Endothelial cell of umbilical vein (primary cell): ENCODE measurements around the gene PSMB7. TPM values are rescaled to one million over a fixed set of nuclear protein-coding genes. Genes with fewer than 3 reads are reported as not detected.

ENCODE experiments used
- BruUV-seq: library from RNA; stranded (reverse); fragments of 400-500 nt; replicated peaks from 2 replicates; lab custom pipeline; 2021; lab: Mats Ljungman, UMichigan
- CTCF ChIA-PET: fragments of 300-600, 350-600 bp; sonication (Branson Sonifier 250); formaldehyde crosslinking; loops from one replicate; lab custom pipeline; 2021; ENCODE audit warnings: antibody characterized with exemption, inconsistent platforms; lab: Charles Lee
- POLR2A ChIA-PET: fragments of 300-600, 350-600 bp; sonication (Branson Sonifier 250); formaldehyde crosslinking; loops from one replicate; lab custom pipeline; 2021; ENCODE audit warnings: antibody characterized with exemption, inconsistent platforms; lab: Charles Lee
- DNase-seq: peaks from one replicate; pipeline ENCODE4 v3.0.0-alpha.2; 2011; ENCODE audit warnings: low read depth, low spot score
- FAIRE-seq: peaks from 2 replicates; lab custom pipeline; 2011; peaks lifted over from hg19 to GRCh38; lab: Jason Lieb, UNC
- H2AFZ ChIP-seq: 2 replicates; pipeline ENCODE4 v1.6.0; 2012; ENCODE audit warnings: low read depth, low read length, control low read depth, inconsistent platforms
- H3K27ac ChIP-seq: 2 replicates; pipeline ENCODE4 v1.5.1; 2011; ENCODE audit warnings: low read depth, mild to moderate bottlenecking, control low read depth, low read length, moderate library complexity; ENCODE audit not compliant: insufficient read depth
- H3K27me3 ChIP-seq, 2 experiments: 2 replicates each; pipeline versions ENCODE4 v1.6.0 to v1.6.1; 2011; ENCODE audit warnings: low read length in 2 of 2, mixed read lengths in 1 of 2; ENCODE audit not compliant: control insufficient read depth in 2 of 2, insufficient read depth in 2 of 2
- H3K36me3 ChIP-seq, 2 experiments: 2 replicates in 1 of 2; 3 replicates in 1 of 2; pipeline ENCODE4 v1.5.1; 2011; ENCODE audit warnings: low read length in 2 of 2, mild to moderate bottlenecking in 1 of 2, moderate library complexity in 1 of 2; ENCODE audit not compliant: control insufficient read depth in 2 of 2, insufficient read depth in 2 of 2; ENCODE audit errors: extremely low read depth in 1 of 2
- H3K4me1 ChIP-seq: 3 replicates; pipeline ENCODE4 v1.5.1; 2011; ENCODE audit warnings: mild to moderate bottlenecking, low read length; ENCODE audit not compliant: control insufficient read depth, insufficient read depth; ENCODE audit errors: extremely low read depth
- H3K4me2 ChIP-seq: 2 replicates; pipeline ENCODE4 v1.6.1; 2011; ENCODE audit warnings: low read length, control low read depth, mixed read lengths; ENCODE audit not compliant: insufficient read depth
- H3K4me3 ChIP-seq, 3 experiments: fragments of 200-600 bp in 1 of 3; sonication (generic), shearing (Covaris generic) in 1 of 3; replicated peaks in 1 of 3; 2 replicates each; pipeline ENCODE4 v1.5.1; 2011 to 2016; ENCODE audit warnings: control low read depth in 3 of 3, low read length in 3 of 3, mild to moderate bottlenecking in 2 of 3, inconsistent platforms in 1 of 3, low read depth in 1 of 3, moderate library complexity in 1 of 3; ENCODE audit not compliant: insufficient read depth in 1 of 3
- H3K79me2 ChIP-seq: 2 replicates; pipeline ENCODE4 v1.6.0; 2012; ENCODE audit warnings: low read length, inconsistent platforms; ENCODE audit not compliant: control insufficient read depth, insufficient read depth
- H3K9ac ChIP-seq: replicated peaks from 2 replicates; pipeline ENCODE3; 2011; ENCODE audit warnings: low read length, control low read depth; ENCODE audit not compliant: insufficient read depth; ENCODE audit errors: extremely low read depth
- H3K9me1 ChIP-seq: replicated peaks from 3 replicates; pipeline ENCODE4 v1.6.0; 2011; ENCODE audit warnings: mild to moderate bottlenecking, low read length; ENCODE audit not compliant: control insufficient read depth, insufficient read depth; ENCODE audit errors: extremely low read depth
- H3K9me3 ChIP-seq: replicated peaks from 2 replicates; pipeline ENCODE4 v1.5.1; 2012; ENCODE audit warnings: low read length, inconsistent platforms; ENCODE audit not compliant: control insufficient read depth, insufficient read depth
- H4K20me1 ChIP-seq: replicated peaks from 2 replicates; pipeline ENCODE3; 2011; ENCODE audit warnings: mild to moderate bottlenecking, low read length; ENCODE audit not compliant: control insufficient read depth, insufficient read depth; ENCODE audit errors: extremely low read depth
- CTCF ChIP-seq, 2 donors: IDR thresholded peaks; 1 replicate in 1 of 2; 2 replicates in 1 of 2; pipeline ENCODE4 v1.5.1; 2011; ENCODE audit warnings: low read length in 2 of 2, mild to moderate bottlenecking in 2 of 2, moderate library complexity in 2 of 2, control low read depth in 1 of 2, inconsistent platforms in 1 of 2, low read depth in 1 of 2; ENCODE audit not compliant: insufficient read depth in 1 of 2; ENCODE audit errors: extremely low read depth in 1 of 2
- GATA2 ChIP-seq: IDR thresholded peaks from 2 replicates; pipeline ENCODE4 v1.7.0; 2011; ENCODE audit warnings: low read depth, mild to moderate bottlenecking, moderate library complexity, mixed read lengths, low read length; ENCODE audit not compliant: insufficient read length, insufficient read depth
- JUN ChIP-seq: IDR thresholded peaks from 2 replicates; pipeline ENCODE4 v1.6.1; 2011; ENCODE audit warnings: borderline replicate concordance, low read depth; ENCODE audit not compliant: insufficient read length, insufficient read depth
- POLR2A ChIP-seq: IDR thresholded peaks from 2 replicates; pipeline ENCODE4 v1.6.1; 2012; ENCODE audit warnings: low read depth, mild to moderate bottlenecking, control low read depth, low read length
- POLR2AphosphoS5 ChIP-seq: IDR thresholded peaks from 2 replicates; pipeline ENCODE4 v1.6.1; 2012; ENCODE audit warnings: low read depth, mild to moderate bottlenecking, control low read depth, low read length, moderate library complexity; ENCODE audit not compliant: insufficient read depth
- dilution Hi-C: fragments of 300-500 bp; cut with MboI; formaldehyde crosslinking; loops from one replicate; pipeline ENCODE4 v1.15.0; 2019; ENCODE audit warnings: low sequenced_read_pairs; ENCODE audit not compliant: extremely low pct_ligation_motif_present
- intact Hi-C: fragments of 100-400 bp; cut with micrococcal nuclease; formaldehyde crosslinking; loops from one replicate; pipeline ENCODE4 v1.10.0; 2022
- polyA plus RNA-seq, 4 experiments: library from polyadenylated mRNA; depleted of rRNA in 3 of 4; stranded (reverse) in 3 of 4; unstranded in 1 of 4; fragments of >200 nt; gene quantifications; 2 replicates each; pipeline versions ENCODE4 v1.2.1 to v1.2.3, GENCODE V29; 2011 to 2012; ENCODE audit warnings: missing spikeins in 1 of 4
- total RNA-seq: library from RNA; stranded (reverse); gene quantifications from 2 replicates; pipeline ENCODE4 v1.2.3, GENCODE V29; 2021

The PSMB7 gene
- total and polyA plus RNA-seq, 2 donors (not counting 3 experiments of a cell fraction or from before 2014, with no cell fraction given) = 227 to 366 TPM

GRCh38 chr9:124455820-124456219 is 40.6 kb upstream of the PSMB7 start:
- Histone ChIP-seq H3K9ac (no peak overlapping the region), H3K36me3 (no peaks in the 10 kb centered on the region), H3K27ac (no peak overlapping the region), H3K4me2 (no peak overlapping the region), H3K9me1 (no peaks in the 10 kb centered on the region), H4K20me1 (no peaks in the 10 kb centered on the region), H3K27me3 (peaks cover 9 to 18% of the 10 kb centered on the region in 2 experiments), H2AFZ (no peak overlapping the region), H3K9me3 (no peaks in the 10 kb centered on the region), H3K4me3 (no peak overlapping the region), H3K79me2 (no peaks in the 10 kb centered on the region), H3K4me1 (peaks cover under 1% of the 10 kb centered on the region)
- TF ChIP-seq POLR2A (no peak), POLR2AphosphoS5 (no peak), GATA2 (no peak), CTCF (IDR thresholded peaks at IDR 0.05; ENCODE audit: extremely low read depth in 1 of 2, insufficient read depth in 1 of 2, low read depth in 1 of 2, low read length in 2 of 2) (no peak), JUN (no peak)
- CTCF ChIA-PET = interaction anchor here (1.3 to 1.4 kb wide), 2 partner anchors 11 to 81 kb away, joined by 3 to 4 read pairs; no protein-coding TSS in a partner anchor
- DNase-seq (no peak), FAIRE-seq (no peak)
- intact Hi-C loops = no loop called here
- dilution Hi-C loops = no loop called here
- no TSS peak for BruUV-seq
- POLR2A ChIA-PET = no interaction called here
